ENCODE data around the gene C6.

DNA sequence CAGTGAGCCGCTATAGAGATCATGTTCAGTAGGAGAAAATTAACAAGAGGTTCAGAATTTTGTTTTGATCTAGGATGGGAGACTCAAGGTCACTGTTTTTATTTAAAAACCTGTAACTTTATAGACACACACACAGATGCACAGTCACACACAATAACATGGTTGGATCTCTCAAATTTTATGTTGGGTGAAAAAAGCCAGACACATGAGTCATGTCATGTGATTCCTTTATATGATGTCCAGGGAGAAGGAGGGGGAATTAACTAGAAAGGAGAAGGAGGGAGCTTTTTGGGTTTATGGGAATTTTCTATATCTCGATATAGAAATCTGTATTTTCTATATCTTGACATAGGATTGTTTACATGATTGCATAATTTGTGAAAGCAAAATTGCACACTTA lies 17.1 kb downstream of the C6 start:
- TF ChIP-seq, protein P1, sequence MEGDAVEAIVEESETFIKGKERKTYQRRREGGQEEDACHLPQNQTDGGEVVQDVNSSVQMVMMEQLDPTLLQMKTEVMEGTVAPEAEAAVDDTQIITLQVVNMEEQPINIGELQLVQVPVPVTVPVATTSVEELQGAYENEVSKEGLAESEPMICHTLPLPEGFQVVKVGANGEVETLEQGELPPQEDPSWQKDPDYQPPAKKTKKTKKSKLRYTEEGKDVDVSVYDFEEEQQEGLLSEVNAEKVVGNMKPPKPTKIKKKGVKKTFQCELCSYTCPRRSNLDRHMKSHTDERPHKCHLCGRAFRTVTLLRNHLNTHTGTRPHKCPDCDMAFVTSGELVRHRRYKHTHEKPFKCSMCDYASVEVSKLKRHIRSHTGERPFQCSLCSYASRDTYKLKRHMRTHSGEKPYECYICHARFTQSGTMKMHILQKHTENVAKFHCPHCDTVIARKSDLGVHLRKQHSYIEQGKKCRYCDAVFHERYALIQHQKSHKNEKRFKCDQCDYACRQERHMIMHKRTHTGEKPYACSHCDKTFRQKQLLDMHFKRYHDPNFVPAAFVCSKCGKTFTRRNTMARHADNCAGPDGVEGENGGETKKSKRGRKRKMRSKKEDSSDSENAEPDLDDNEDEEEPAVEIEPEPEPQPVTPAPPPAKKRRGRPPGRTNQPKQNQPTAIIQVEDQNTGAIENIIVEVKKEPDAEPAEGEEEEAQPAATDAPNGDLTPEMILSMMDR (optimal IDR thresholded peaks at IDR 0.05 in 1 of 3, IDR thresholded peaks at IDR 0.05 in 1 of 3, conservative IDR thresholded peaks at IDR 0.05 in 1 of 3; ENCODE audit: extremely low read depth in 1 of 3, insufficient read depth in 2 of 3, low read length in 3 of 3) = no peak
- no peak for TF ChIP-seq EZH2 (IDR thresholded peaks at IDR 0.05; ENCODE audit: low read length)

Data from keratinocyte (primary cell).